ENCODE data around the gene SAMD13. TPM values are rescaled to one million over a fixed set of nuclear protein-coding genes. Genes with fewer than 3 reads are reported as not detected.

SAMD13 gene
- total and polyA plus RNA-seq, 10 donors: 0.39 to 2.8 (median 1.5) TPM

DNA sequence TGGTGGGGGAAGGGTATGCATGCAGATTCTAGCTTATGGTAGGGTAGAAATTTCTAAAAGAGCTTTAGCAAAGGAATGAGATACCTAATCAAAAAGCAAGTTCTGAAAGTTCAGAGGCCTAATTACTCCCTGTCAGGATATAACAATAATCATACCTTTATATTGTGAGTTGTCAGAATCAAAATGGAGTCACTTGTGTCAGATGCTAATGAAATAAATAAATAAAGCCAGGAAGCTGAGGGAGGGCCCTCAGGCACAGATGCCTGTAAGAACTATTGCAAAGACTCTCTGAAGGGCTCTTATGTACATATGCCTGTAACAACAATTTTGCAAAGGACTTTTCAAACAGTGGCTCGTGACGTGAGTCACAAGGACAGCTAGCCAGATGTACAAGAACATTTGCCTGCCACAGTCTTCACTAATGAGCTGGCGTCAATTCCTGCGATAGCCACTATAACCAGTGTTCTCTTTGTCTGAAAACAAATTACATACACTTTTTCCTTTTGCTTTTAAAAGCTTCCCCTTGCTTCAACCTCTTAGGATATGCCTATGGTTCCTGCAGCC lies 69.4 kb downstream of the SAMD13 start:
- peaks cover 0 to 2% (median 0%) of the 10 kb centered on the region in 6 donors for H3K4me1 ChIP-seq
- H3K4me3 ChIP-seq: no peak overlapping the region
- 87 to 95% (median 89%) methylated on average over 4 of the region's 4 CpGs for WGBS, 5 donors
- H3K27ac ChIP-seq: no peak overlapping the region
- TF ChIP-seq POLR2A (IDR thresholded peaks at IDR 0.05) (no peak), CTCF (IDR thresholded peaks at IDR 0.05 in 8 of 11, conservative IDR thresholded peaks at IDR 0.05 in 3 of 11) (no peak), POLR2AphosphoS5 (IDR thresholded peaks at IDR 0.05) (no peak)
- intact Hi-C loops (cut with DNase I; ENCODE audit: low total_unique reads): no loop called here
- H3K9me3 ChIP-seq: no peaks in the 10 kb centered on the region
- H3K27me3 ChIP-seq (replicated peaks in 1 of 7): no peaks in the 10 kb centered on the region
- DNase-seq: no peak
- no peaks in the 10 kb centered on the region for H3K36me3 ChIP-seq

DNA sequence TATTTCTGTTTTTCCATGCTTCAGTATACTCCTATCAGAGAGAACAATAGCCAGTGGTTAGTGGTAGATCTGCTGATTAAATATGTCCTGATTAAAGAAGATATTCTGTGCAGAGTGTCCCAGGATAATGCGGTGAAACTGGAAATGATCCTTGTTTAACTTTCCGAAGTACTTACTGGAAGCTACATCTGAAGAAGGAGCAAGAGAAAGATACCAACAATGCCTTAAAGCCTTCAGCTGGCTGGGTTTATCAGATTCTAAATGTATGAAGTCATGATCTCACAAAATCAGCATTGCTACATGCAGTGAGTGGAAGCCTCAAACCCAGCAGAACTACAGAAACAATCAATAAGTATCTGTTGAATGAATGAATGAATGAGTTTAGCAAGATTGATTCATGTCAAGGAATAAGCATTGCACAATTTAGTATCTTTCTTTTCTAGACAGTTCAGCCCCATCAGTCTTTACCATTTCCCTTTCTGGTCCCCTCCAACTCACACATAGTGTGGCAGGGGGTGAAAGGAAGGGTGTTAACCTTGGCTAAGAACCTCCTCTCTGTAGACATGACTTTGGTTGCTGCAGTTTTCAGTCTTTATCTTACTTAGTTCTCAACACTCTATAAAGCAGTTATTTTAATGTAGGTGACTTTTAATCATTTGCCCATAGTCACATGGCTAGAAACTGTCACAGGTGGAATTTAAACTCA lies 72.1 kb downstream of the SAMD13 start:
- H3K9me3 ChIP-seq: no peaks in the 10 kb centered on the region
- no peak overlapping the region for H3K27ac ChIP-seq
- no peaks in the 10 kb centered on the region for H3K36me3 ChIP-seq
- 42 to 50% (median 47%) methylated on average over 2 of the region's 2 CpGs for WGBS, 5 donors
- TF ChIP-seq CTCF (IDR thresholded peaks at IDR 0.05 in 8 of 11, conservative IDR thresholded peaks at IDR 0.05 in 3 of 11) (no peak), POLR2A (IDR thresholded peaks at IDR 0.05) (no peak), POLR2AphosphoS5 (IDR thresholded peaks at IDR 0.05) (no peak)
- intact Hi-C loops (cut with DNase I; ENCODE audit: low total_unique reads): no loop called here
- DNase-seq: no peak
- no peak overlapping the region for H3K4me3 ChIP-seq
- no peaks in the 10 kb centered on the region for H3K27me3 ChIP-seq (replicated peaks in 1 of 7)
- no peaks in the 10 kb centered on the region for H3K4me1 ChIP-seq

GRCh38 chr1:84374991-84375696 lies 73.6 kb downstream of the SAMD13 start:
- H3K27me3 ChIP-seq (replicated peaks in 1 of 7): no peaks in the 10 kb centered on the region
- peak overlapping the region in 4 of 8 donors; percentile 16 to 25 (median 20) for H3K27ac ChIP-seq
- DNase-seq: no peak
- H3K4me3 ChIP-seq: no peak overlapping the region
- peaks cover 0 to 10% (median 0%) of the 10 kb centered on the region in 6 donors for H3K4me1 ChIP-seq
- no peaks in the 10 kb centered on the region for H3K9me3 ChIP-seq
- WGBS, 5 donors: 73 to 90% (median 86%) methylated on average over 5 of the region's 5 CpGs
- no peak for TF ChIP-seq POLR2A (IDR thresholded peaks at IDR 0.05)
- TF ChIP-seq POLR2AphosphoS5 (IDR thresholded peaks at IDR 0.05): no peak
- TF ChIP-seq CTCF (IDR thresholded peaks at IDR 0.05 in 8 of 11, conservative IDR thresholded peaks at IDR 0.05 in 3 of 11): no peak
- no peaks in the 10 kb centered on the region for H3K36me3 ChIP-seq
- intact Hi-C loops (cut with DNase I; ENCODE audit: low total_unique reads): no loop called here

All from spleen (tissue), 11 donors.